ENCODE measurements around the gene WDFY4.

The WDFY4 gene

GRCh38 chr10:49012603-49013002 lies 327.9 kb downstream of the WDFY4 start:
- no peaks in the 10 kb centered on the region for H3K9me3 ChIP-seq (ENCODE audit: severe bottlenecking)
- H3K27ac ChIP-seq (ENCODE audit: poor library complexity, severe bottlenecking) = no peak overlapping the region
- no peaks in the 10 kb centered on the region for H3K4me1 ChIP-seq (ENCODE audit: insufficient read depth, poor library complexity, severe bottlenecking)
- H3K4me3 ChIP-seq (ENCODE audit: severe bottlenecking) = no peak overlapping the region
- H3K36me3 ChIP-seq (ENCODE audit: low read depth) = no peaks in the 10 kb centered on the region
- ATAC-seq (ENCODE audit: low read depth) (no peak), DNase-seq (ENCODE audit: low spot score) (no peak)
- H3K27me3 ChIP-seq (ENCODE audit: insufficient read depth, poor library complexity, severe bottlenecking) = peaks cover 4% of the 10 kb centered on the region
- TF ChIP-seq, protein P1, sequence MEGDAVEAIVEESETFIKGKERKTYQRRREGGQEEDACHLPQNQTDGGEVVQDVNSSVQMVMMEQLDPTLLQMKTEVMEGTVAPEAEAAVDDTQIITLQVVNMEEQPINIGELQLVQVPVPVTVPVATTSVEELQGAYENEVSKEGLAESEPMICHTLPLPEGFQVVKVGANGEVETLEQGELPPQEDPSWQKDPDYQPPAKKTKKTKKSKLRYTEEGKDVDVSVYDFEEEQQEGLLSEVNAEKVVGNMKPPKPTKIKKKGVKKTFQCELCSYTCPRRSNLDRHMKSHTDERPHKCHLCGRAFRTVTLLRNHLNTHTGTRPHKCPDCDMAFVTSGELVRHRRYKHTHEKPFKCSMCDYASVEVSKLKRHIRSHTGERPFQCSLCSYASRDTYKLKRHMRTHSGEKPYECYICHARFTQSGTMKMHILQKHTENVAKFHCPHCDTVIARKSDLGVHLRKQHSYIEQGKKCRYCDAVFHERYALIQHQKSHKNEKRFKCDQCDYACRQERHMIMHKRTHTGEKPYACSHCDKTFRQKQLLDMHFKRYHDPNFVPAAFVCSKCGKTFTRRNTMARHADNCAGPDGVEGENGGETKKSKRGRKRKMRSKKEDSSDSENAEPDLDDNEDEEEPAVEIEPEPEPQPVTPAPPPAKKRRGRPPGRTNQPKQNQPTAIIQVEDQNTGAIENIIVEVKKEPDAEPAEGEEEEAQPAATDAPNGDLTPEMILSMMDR (IDR thresholded peaks at IDR 0.05; ENCODE audit: poor library complexity, severe bottlenecking) = no peak

DNA sequence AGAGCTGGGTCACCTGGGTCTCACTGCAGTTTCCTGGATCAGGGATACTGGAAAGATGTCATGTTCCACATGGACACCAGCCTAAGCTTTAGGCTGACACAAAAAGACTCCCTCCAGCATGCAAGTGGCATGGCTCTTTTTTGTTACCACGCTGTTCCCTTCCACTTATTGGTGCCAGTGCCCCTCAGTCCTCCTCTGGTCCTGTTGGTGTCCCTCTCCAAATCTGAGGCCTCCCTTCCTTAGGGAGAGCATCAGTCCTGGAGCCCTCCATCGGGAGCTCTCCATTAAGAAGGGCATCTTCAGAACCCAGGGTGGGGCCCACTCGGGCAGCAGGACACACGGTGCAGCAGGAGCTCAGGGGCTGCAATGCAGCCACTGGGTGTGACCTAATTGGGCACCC lies 331.0 kb downstream of the WDFY4 start:
- Histone ChIP-seq H3K27me3 (ENCODE audit: insufficient read depth, poor library complexity, severe bottlenecking) (peaks cover 4% of the 10 kb centered on the region), H3K9me3 (ENCODE audit: severe bottlenecking) (no peaks in the 10 kb centered on the region), H3K4me1 (ENCODE audit: insufficient read depth, poor library complexity, severe bottlenecking) (no peaks in the 10 kb centered on the region), H3K4me3 (ENCODE audit: severe bottlenecking) (no peak overlapping the region), H3K36me3 (ENCODE audit: low read depth) (no peaks in the 10 kb centered on the region), H3K27ac (ENCODE audit: poor library complexity, severe bottlenecking) (no peak overlapping the region)
- no peak for DNase-seq (ENCODE audit: low spot score)
- TF ChIP-seq, protein P1 (IDR thresholded peaks at IDR 0.05; ENCODE audit: poor library complexity, severe bottlenecking) = no peak
- no peak for ATAC-seq (ENCODE audit: low read depth)

GRCh38 chr10:49021685-49022084 lies 337.0 kb downstream of the WDFY4 start:
- H3K4me3 ChIP-seq (ENCODE audit: severe bottlenecking) = no peak overlapping the region
- no peaks in the 10 kb centered on the region for H3K9me3 ChIP-seq (ENCODE audit: severe bottlenecking)
- DNase-seq (ENCODE audit: low spot score) = no peak
- H3K27me3 ChIP-seq (ENCODE audit: insufficient read depth, poor library complexity, severe bottlenecking) = no peaks in the 10 kb centered on the region
- TF ChIP-seq, protein P1 (IDR thresholded peaks at IDR 0.05; ENCODE audit: poor library complexity, severe bottlenecking) = no peak
- no peaks in the 10 kb centered on the region for H3K4me1 ChIP-seq (ENCODE audit: insufficient read depth, poor library complexity, severe bottlenecking)
- no peak for ATAC-seq (ENCODE audit: low read depth)
- H3K27ac ChIP-seq (ENCODE audit: poor library complexity, severe bottlenecking) = no peak overlapping the region
- no peaks in the 10 kb centered on the region for H3K36me3 ChIP-seq (ENCODE audit: low read depth)

DNA sequence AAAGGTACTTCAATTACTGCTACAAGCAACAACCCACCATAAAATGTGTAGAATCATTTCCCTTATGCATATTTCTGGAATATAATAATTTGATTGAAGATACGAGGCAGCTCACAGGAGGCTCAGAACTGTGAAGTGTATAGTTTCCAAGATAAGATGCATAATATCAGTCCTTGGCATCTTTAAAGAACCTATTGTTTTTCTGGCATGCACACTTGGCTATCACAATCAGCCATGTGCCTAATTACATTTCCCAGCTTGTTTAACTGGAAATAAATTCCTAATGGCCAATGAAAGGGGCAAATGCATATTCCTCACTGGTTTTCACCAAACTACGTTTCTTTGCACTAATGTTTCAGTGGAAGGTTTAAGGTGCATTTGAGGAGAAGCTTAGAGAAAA lies 338.4 kb downstream of the WDFY4 start:
- ATAC-seq (ENCODE audit: low read depth) = no peak

GRCh38 chr10:49023752-49024151 lies 339.1 kb downstream of the WDFY4 start:
- DNase-seq (ENCODE audit: low spot score) (no peak), ATAC-seq (ENCODE audit: low read depth) (no peak)
- Histone ChIP-seq H3K36me3 (ENCODE audit: low read depth) (no peaks in the 10 kb centered on the region), H3K27me3 (ENCODE audit: insufficient read depth, poor library complexity, severe bottlenecking) (no peaks in the 10 kb centered on the region), H3K4me1 (ENCODE audit: insufficient read depth, poor library complexity, severe bottlenecking) (no peaks in the 10 kb centered on the region), H3K4me3 (ENCODE audit: severe bottlenecking) (no peak overlapping the region), H3K9me3 (ENCODE audit: severe bottlenecking) (no peaks in the 10 kb centered on the region), H3K27ac (ENCODE audit: poor library complexity, severe bottlenecking) (no peak overlapping the region)
- TF ChIP-seq, protein P1 (IDR thresholded peaks at IDR 0.05; ENCODE audit: poor library complexity, severe bottlenecking) = no peak

More for the DNA sequence above, 338.4 kb downstream of the WDFY4 start:
- Histone ChIP-seq H3K27ac (ENCODE audit: poor library complexity, severe bottlenecking) (no peak overlapping the region), H3K36me3 (ENCODE audit: low read depth) (no peaks in the 10 kb centered on the region), H3K27me3 (ENCODE audit: insufficient read depth, poor library complexity, severe bottlenecking) (no peaks in the 10 kb centered on the region), H3K9me3 (ENCODE audit: severe bottlenecking) (no peaks in the 10 kb centered on the region), H3K4me1 (ENCODE audit: insufficient read depth, poor library complexity, severe bottlenecking) (no peaks in the 10 kb centered on the region), H3K4me3 (ENCODE audit: severe bottlenecking) (no peak overlapping the region)
- DNase-seq (ENCODE audit: low spot score) = no peak
- TF ChIP-seq, protein P1 (IDR thresholded peaks at IDR 0.05; ENCODE audit: poor library complexity, severe bottlenecking) = no peak
